Measurements from ENCODE around the gene ARID1B. TPM values are rescaled to one million over a fixed set of nuclear protein-coding genes. Genes with fewer than 3 reads are reported as not detected.

Gene ARID1B
- total and polyA plus RNA-seq, 12 donors: 11.2 to 63.2 (median 52.2) TPM

- WGBS, 2 donors: 56 to 64% methylated on average over 5 of the region's 5 CpGs
- intact Hi-C loops (cut with DNase I): loop anchor here in 2 of 10 donors (10.0 kb wide), 2 partner anchors 65 to 375 kb away; no protein-coding TSS in a partner anchor
Measured at GRCh38 chr6:156940221-156940620, 163.0 kb downstream of the ARID1B start.

DNA sequence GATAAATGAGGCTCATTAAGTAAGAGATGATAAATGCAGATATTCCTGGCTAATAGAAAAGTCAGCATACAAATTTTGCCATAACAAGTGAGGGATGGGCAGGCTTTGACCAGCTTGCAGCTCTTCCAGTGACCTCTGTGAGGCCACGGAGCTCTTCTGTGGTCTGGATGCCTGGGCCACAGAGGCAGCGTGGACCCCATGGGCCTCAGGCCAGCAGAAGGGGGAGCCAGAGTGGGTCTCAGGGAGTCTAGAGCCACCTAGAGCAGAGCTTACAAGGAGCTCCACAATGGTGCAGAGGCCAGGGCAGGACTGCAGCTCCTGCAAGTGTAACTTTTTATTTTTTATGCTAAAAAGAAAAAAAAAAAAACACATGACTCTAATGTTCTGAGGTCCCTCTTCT is 165.1 kb downstream of the ARID1B start:
- 90 to 100% methylated on average over 2 of the region's 2 CpGs for WGBS, 2 donors
- Histone ChIP-seq H3K4me1 (peaks cover 11 to 71% (median 49%) of the 10 kb centered on the region in 9 donors), H3K36me3 (no peaks in the 10 kb centered on the region), H3K9me3 (no peaks in the 10 kb centered on the region), H3K4me3 (no peak overlapping the region), H3K27me3 (no peaks in the 10 kb centered on the region), H3K27ac (no peak overlapping the region)
- ATAC-seq: peak in 1 of 8 donors; percentile 37
- no peak for DNase-seq
- no peak for TF ChIP-seq CTCF (IDR thresholded peaks at IDR 0.05)
- intact Hi-C loops (cut with DNase I): loop anchor here in 2 of 10 donors (10.0 kb wide), 2 partner anchors 67 to 377 kb away; no protein-coding TSS in a partner anchor

More at GRCh38 chr6:156940221-156940620, 163.0 kb downstream of the ARID1B start:
- Histone ChIP-seq H3K4me1 (peaks cover 5 to 66% (median 53%) of the 10 kb centered on the region in 9 donors), H3K27me3 (no peaks in the 10 kb centered on the region), H3K9me3 (no peaks in the 10 kb centered on the region), H3K4me3 (no peak overlapping the region), H3K36me3 (peaks cover 0 to 8% (median 0%) of the 10 kb centered on the region in 9 donors), H3K27ac (no peak overlapping the region)
- DNase-seq (no peak), ATAC-seq (no peak)
- TF ChIP-seq CTCF (IDR thresholded peaks at IDR 0.05): no peak

DNA sequence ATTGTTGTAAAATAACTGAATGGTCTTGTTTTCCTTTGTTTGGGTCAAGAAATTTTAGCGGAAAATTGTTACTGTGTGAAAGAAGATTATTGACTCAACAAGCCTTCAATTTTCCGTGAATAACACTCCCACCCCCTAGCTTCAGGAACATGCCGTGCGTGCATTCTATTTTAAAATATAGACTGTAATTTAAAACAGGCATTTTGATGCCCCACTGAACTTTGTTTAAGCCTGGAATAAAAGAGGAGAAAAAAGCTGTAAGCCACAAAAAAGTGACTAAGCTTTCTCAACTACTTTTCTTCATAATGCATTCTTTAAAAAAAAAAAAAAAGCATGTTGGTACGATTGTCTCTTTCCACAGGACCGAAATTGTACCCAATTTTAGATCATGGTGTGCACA is 166.0 kb downstream of the ARID1B start:
- intact Hi-C loops (cut with DNase I): loop anchor here in 2 of 10 donors (10.0 kb wide), 2 partner anchors 68 to 378 kb away; no protein-coding TSS in a partner anchor
- ATAC-seq: no peak
- Histone ChIP-seq H3K4me3 (no peak overlapping the region), H3K4me1 (peaks cover 11 to 71% (median 49%) of the 10 kb centered on the region in 9 donors), H3K27me3 (no peaks in the 10 kb centered on the region), H3K36me3 (no peaks in the 10 kb centered on the region), H3K9me3 (no peaks in the 10 kb centered on the region), H3K27ac (no peak overlapping the region)
- WGBS, 2 donors: 86 to 87% methylated on average over 6 of the region's 6 CpGs
- no peak for DNase-seq
- peak in 1 of 9 donors; percentile 9 for TF ChIP-seq CTCF (IDR thresholded peaks at IDR 0.05)

DNA sequence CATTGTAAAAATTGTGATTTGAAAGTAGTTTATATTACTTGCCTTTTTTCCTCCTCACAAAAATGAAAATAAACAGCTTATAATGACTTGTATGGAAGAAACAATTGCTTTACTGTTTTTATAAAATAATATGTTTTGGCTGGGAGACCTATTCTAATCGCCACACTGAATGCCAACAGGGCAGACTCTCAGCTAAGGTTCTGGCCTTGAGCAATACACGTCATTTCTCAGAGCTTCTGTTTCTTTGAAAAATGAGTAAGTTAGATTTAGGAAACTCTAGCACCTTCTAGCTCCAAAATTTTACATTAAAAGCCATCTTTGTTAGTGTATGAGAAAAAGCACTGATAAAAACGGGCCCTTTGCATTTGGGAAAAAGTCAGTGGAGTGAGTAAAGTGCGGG is 166.6 kb downstream of the ARID1B start:
- no peak for DNase-seq
- Histone ChIP-seq H3K27me3 (no peaks in the 10 kb centered on the region), H3K9me3 (no peaks in the 10 kb centered on the region), H3K4me1 (peaks cover 11 to 74% (median 49%) of the 10 kb centered on the region in 9 donors), H3K4me3 (no peak overlapping the region), H3K27ac (no peak overlapping the region), H3K36me3 (no peaks in the 10 kb centered on the region)
- intact Hi-C loops (cut with DNase I): loop anchor here in 2 of 10 donors (10.0 kb wide), 2 partner anchors 69 to 379 kb away; no protein-coding TSS in a partner anchor
- 87 to 92% methylated on average over 4 of the region's 4 CpGs for WGBS, 2 donors
- ATAC-seq: no peak
- no peak for TF ChIP-seq CTCF (IDR thresholded peaks at IDR 0.05)

All from heart right ventricle (tissue), 16 donors.